ENCODE measurements around the gene OR52E1. TPM values are rescaled to one million over a fixed set of nuclear protein-coding genes. Genes with fewer than 3 reads are reported as not detected.

Gene OR52E1
- polyA plus RNA-seq, 1 donor (not counting 4 experiments of a cell fraction or from before 2014, with no cell fraction given), result not detected

DNA sequence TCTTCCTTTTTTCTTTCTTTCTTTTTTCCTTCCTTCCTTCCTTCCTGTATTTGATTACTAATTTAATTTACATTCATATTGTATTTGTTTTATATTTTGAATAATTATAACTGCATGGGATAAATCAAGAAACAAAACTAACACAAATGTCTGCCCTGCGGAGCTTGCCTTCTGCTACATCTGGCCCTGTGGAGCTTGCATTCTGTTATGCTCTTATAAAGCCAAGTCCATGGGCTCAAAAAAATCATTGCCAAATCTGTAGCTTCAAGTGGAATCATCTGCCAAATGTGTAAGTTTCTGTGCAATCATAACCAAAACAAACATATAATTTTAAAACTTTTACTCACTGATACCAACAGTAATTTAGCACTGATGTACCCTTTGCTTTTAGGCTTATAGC, 31.0 kb upstream of the OR52E1 start:
- Histone ChIP-seq H3K9ac (ENCODE audit: control insufficient read depth, extremely low read depth, insufficient read depth, low read length) (no peak overlapping the region), H3K4me2 (ENCODE audit: control insufficient read depth, extremely low read depth, insufficient read depth, low read depth, low read length) (no peak overlapping the region), H3K4me3 (ENCODE audit: control insufficient read depth in 2 of 3, extremely low read depth in 1 of 3, insufficient read depth in 2 of 3, low read depth in 1 of 3, low read length in 3 of 3) (no peak overlapping the region), H3K9me1 (ENCODE audit: control insufficient read depth, extremely low read depth, insufficient read depth, low read length) (no peaks in the 10 kb centered on the region), H3K4me1 (ENCODE audit: control insufficient read depth, extremely low read depth, insufficient read depth, low read length) (no peaks in the 10 kb centered on the region), H4K20me1 (ENCODE audit: control insufficient read depth, extremely low read depth, insufficient read depth, low read length) (no peaks in the 10 kb centered on the region), H2AFZ (ENCODE audit: control insufficient read depth, low read length) (no peak overlapping the region), H3K9me3 (ENCODE audit: control insufficient read depth, low read depth, low read length) (no peaks in the 10 kb centered on the region), H3K36me3 (ENCODE audit: control insufficient read depth in 2 of 2, extremely low read depth in 1 of 2, insufficient read depth in 2 of 2, low read length in 2 of 2) (no peaks in the 10 kb centered on the region), H3K27ac (ENCODE audit: control insufficient read depth, insufficient read depth, low read length) (no peak overlapping the region), H3K79me2 (ENCODE audit: control insufficient read depth, insufficient read depth, low read length) (no peaks in the 10 kb centered on the region), H3K27me3 (ENCODE audit: control insufficient read depth, extremely low read depth, insufficient read depth, low read length) (no peaks in the 10 kb centered on the region)
- dilution Hi-C loops (cut with MboI; ENCODE audit: extremely low pct_ligation_motif_present, low sequenced_read_pairs), result no loop called here
- FAIRE-seq (no peak), DNase-seq (ENCODE audit: low read depth, low spot score) (no peak)
- TF ChIP-seq EZH2 (IDR thresholded peaks at IDR 0.05; ENCODE audit: low read length) (no peak), CTCF (optimal IDR thresholded peaks at IDR 0.05 in 1 of 3, IDR thresholded peaks at IDR 0.05 in 1 of 3, conservative IDR thresholded peaks at IDR 0.05 in 1 of 3; ENCODE audit: extremely low read depth in 1 of 3, insufficient read depth in 2 of 3, low read length in 3 of 3) (no peak)

- Histone ChIP-seq H4K20me1 (ENCODE audit: control insufficient read depth, extremely low read depth, insufficient read depth, low read length) (no peaks in the 10 kb centered on the region), H3K9me3 (ENCODE audit: control insufficient read depth, low read depth, low read length) (no peaks in the 10 kb centered on the region), H3K36me3 (ENCODE audit: control insufficient read depth in 2 of 2, extremely low read depth in 1 of 2, insufficient read depth in 2 of 2, low read length in 2 of 2) (no peaks in the 10 kb centered on the region), H3K4me1 (ENCODE audit: control insufficient read depth, extremely low read depth, insufficient read depth, low read length) (no peaks in the 10 kb centered on the region), H3K4me3 (ENCODE audit: control insufficient read depth in 2 of 3, extremely low read depth in 1 of 3, insufficient read depth in 2 of 3, low read depth in 1 of 3, low read length in 3 of 3) (no peak overlapping the region), H3K79me2 (ENCODE audit: control insufficient read depth, insufficient read depth, low read length) (no peaks in the 10 kb centered on the region), H2AFZ (ENCODE audit: control insufficient read depth, low read length) (no peak overlapping the region), H3K9me1 (ENCODE audit: control insufficient read depth, extremely low read depth, insufficient read depth, low read length) (no peaks in the 10 kb centered on the region), H3K27ac (ENCODE audit: control insufficient read depth, insufficient read depth, low read length) (no peak overlapping the region), H3K9ac (ENCODE audit: control insufficient read depth, extremely low read depth, insufficient read depth, low read length) (no peak overlapping the region), H3K27me3 (ENCODE audit: control insufficient read depth, extremely low read depth, insufficient read depth, low read length) (no peaks in the 10 kb centered on the region), H3K4me2 (ENCODE audit: control insufficient read depth, extremely low read depth, insufficient read depth, low read depth, low read length) (no peak overlapping the region)
- TF ChIP-seq CTCF (optimal IDR thresholded peaks at IDR 0.05 in 1 of 3, IDR thresholded peaks at IDR 0.05 in 1 of 3, conservative IDR thresholded peaks at IDR 0.05 in 1 of 3; ENCODE audit: extremely low read depth in 1 of 3, insufficient read depth in 2 of 3, low read length in 3 of 3) (no peak), EZH2 (IDR thresholded peaks at IDR 0.05; ENCODE audit: low read length) (no peak)
- DNase-seq (ENCODE audit: low read depth, low spot score) (no peak), FAIRE-seq (no peak)
- dilution Hi-C loops (cut with MboI; ENCODE audit: extremely low pct_ligation_motif_present, low sequenced_read_pairs), result no loop called here
Measured at GRCh38 chr11:5040876-5041275, 28.5 kb upstream of the OR52E1 start.

Data from keratinocyte (primary cell).